GM23338 (cell line): ENCODE measurements around the gene THSD4. TPM values are rescaled to one million over a fixed set of nuclear protein-coding genes. Genes with fewer than 3 reads are reported as not detected.

Source experiments
- ATAC-seq: fragments of 200-7000 bp; cut with Tn5 transposase; 3 replicates; pipeline ENCODE4 v1.9.1; 2020
- DNase-seq: peaks from one replicate; pipeline ENCODE4 v3.0.0-alpha.2; 2015; ENCODE audit warnings: low spot score
- H2AFZ ChIP-seq: fragments of 200-600 bp; sonication (generic); 2 replicates; pipeline ENCODE4 v1.8.0; 2016; ENCODE audit warnings: antibody characterized with exemption, mild to moderate bottlenecking, moderate library complexity
- H3F3A ChIP-seq: fragments of 200-600 bp; sonication (generic); replicated peaks from 2 replicates; pipeline ENCODE4 v1.8.0; 2017; ENCODE audit warnings: antibody characterized with exemption, mixed run types, low read depth
- H3K27ac ChIP-seq: fragments of 200-600 bp; sonication (generic); 2 replicates; pipeline ENCODE4 v1.6.1; 2016; ENCODE audit warnings: low read depth
- H3K27me3 ChIP-seq: fragments of 200-600 bp; sonication (generic); 2 replicates; pipeline ENCODE4 v1.8.0; 2016; ENCODE audit warnings: mild to moderate bottlenecking, mixed run types, moderate library complexity; ENCODE audit not compliant: insufficient read depth
- H3K36me3 ChIP-seq: fragments of 200-600 bp; sonication (generic); 2 replicates; pipeline ENCODE4 v1.8.0; 2016; ENCODE audit warnings: mild to moderate bottlenecking; ENCODE audit not compliant: insufficient read depth
- H3K4me1 ChIP-seq: fragments of 200-600 bp; sonication (generic); 2 replicates; pipeline ENCODE4 v1.8.0; 2016; ENCODE audit warnings: mild to moderate bottlenecking, moderate library complexity; ENCODE audit not compliant: insufficient read depth
- H3K4me2 ChIP-seq: fragments of 200-600 bp; sonication (generic); 2 replicates; pipeline ENCODE4 v1.7.1; 2017; ENCODE audit warnings: mixed run types
- H3K4me3 ChIP-seq: fragments of 200-600 bp; sonication (generic); 2 replicates; pipeline ENCODE4 v1.6.1; 2016; ENCODE audit warnings: mixed run types
- H3K79me2 ChIP-seq: fragments of 200-600 bp; sonication (generic); replicated peaks from 2 replicates; pipeline ENCODE4 v1.8.0; 2017; ENCODE audit warnings: mild to moderate bottlenecking; ENCODE audit not compliant: insufficient read depth
- H3K9me2 ChIP-seq: fragments of 200-600 bp; sonication (generic); 2 replicates; pipeline ENCODE4 v1.8.0; 2017; ENCODE audit not compliant: insufficient read depth
- H4K20me1 ChIP-seq: fragments of 200-600 bp; sonication (generic); replicated peaks from 2 replicates; pipeline ENCODE4 v1.8.0; 2017; ENCODE audit warnings: mild to moderate bottlenecking; ENCODE audit not compliant: insufficient read depth
- H3K27ac Mint-ChIP-seq: 2 replicates; pipeline ENCODE4 v1.8.0; 2020; ENCODE audit warnings: inconsistent platforms, mild to moderate bottlenecking, moderate library complexity, mixed read lengths
- H3K27me3 Mint-ChIP-seq: 3 replicates; pipeline ENCODE4 v1.8.0; 2022; ENCODE audit warnings: low read depth, mild to moderate bottlenecking, moderate library complexity, mixed read lengths, inconsistent platforms; ENCODE audit not compliant: insufficient read depth, poor library complexity
- H3K36me3 Mint-ChIP-seq: 3 replicates; pipeline ENCODE4 v1.8.0; 2021; ENCODE audit warnings: low read depth, mild to moderate bottlenecking, inconsistent platforms, moderate library complexity, mixed read lengths
- H3K4me1 Mint-ChIP-seq: 3 replicates; pipeline ENCODE4 v1.8.0; 2020; ENCODE audit warnings: mild to moderate bottlenecking, inconsistent platforms, mixed read lengths
- H3K4me3 Mint-ChIP-seq: 3 replicates; pipeline ENCODE4 v1.8.0; 2021; ENCODE audit warnings: moderate library complexity, mild to moderate bottlenecking, inconsistent platforms, mixed read lengths
- H3K9me3 Mint-ChIP-seq: 3 replicates; pipeline ENCODE4 v1.8.0; 2020; ENCODE audit warnings: moderate library complexity, mild to moderate bottlenecking, inconsistent platforms, mixed read lengths
- CREB1 ChIP-seq: fragments of 250-450 bp; sonication (Bioruptor Pico); IDR thresholded peaks from 2 replicates; pipeline ENCODE4 v1.5.0; 2020; ENCODE audit warnings: low read depth, mild to moderate bottlenecking, moderate library complexity
- CTCF ChIP-seq, 2 experiments: fragments of 200-600 bp in 1 of 2; sonication (generic) in 1 of 2; conservative IDR thresholded peaks; 2 replicates each; pipeline versions ENCODE4 v1.5.1 to v1.6.1; 2016 to 2017; ENCODE audit warnings: antibody characterized with exemption in 2 of 2, low read depth in 2 of 2, mild to moderate bottlenecking in 2 of 2, moderate library complexity in 1 of 2
- ETS1 ChIP-seq: IDR thresholded peaks from 2 replicates; pipeline ENCODE4 v1.6.1; 2016; ENCODE audit warnings: antibody characterized with exemption
- JUNB ChIP-seq: IDR thresholded peaks from one replicate; pipeline ENCODE4 v1.6.1; 2016; ENCODE audit warnings: antibody characterized with exemption; ENCODE audit not compliant: unreplicated experiment
- NANOG ChIP-seq: IDR thresholded peaks from 2 replicates; pipeline ENCODE4 v1.6.1; 2016; ENCODE audit warnings: antibody characterized with exemption, borderline replicate concordance
- POLR2AphosphoS5 ChIP-seq: IDR thresholded peaks from 2 replicates; pipeline ENCODE4 v1.6.1; 2016; ENCODE audit warnings: antibody characterized with exemption, low read depth
- ZNF114 ChIP-seq: fragments of 250-450 bp; sonication (Bioruptor Pico); IDR thresholded peaks from 2 replicates; pipeline ENCODE4 v1.5.0; 2020; ENCODE audit warnings: mild to moderate bottlenecking, moderate library complexity
- ZNF331 ChIP-seq: fragments of 250-450 bp; sonication (Bioruptor Pico); IDR thresholded peaks from 2 replicates; pipeline ENCODE4 v1.5.0; 2020; ENCODE audit warnings: low read depth, mild to moderate bottlenecking, moderate library complexity
- polyA plus RNA-seq: library from polyadenylated mRNA; unstranded; fragments of >200 nt; fragmentation: Nextera tagmentation; extraction: Ambion mirVana; gene quantifications from 2 replicates; pipeline ENCODE4 v1.2.1, GENCODE V29; 2016
- total RNA-seq: library from RNA; depleted of rRNA; stranded (reverse); fragments of >200 nt; shearing (Covaris generic); gene quantifications from 2 replicates; pipeline ENCODE4 v1.2.3, GENCODE V29; 2014
- TF ChIP-seq, protein P1 (sequence below): fragments of 250-450 bp; sonication (Bioruptor Pico); IDR thresholded peaks from 2 replicates; pipeline ENCODE4 v1.5.0; 2020; ENCODE audit warnings: mild to moderate bottlenecking, moderate library complexity

Gene THSD4
- total and polyA plus RNA-seq, 2 experiments from 2014 or later, result 2.0 to 7.4 TPM

DNA sequence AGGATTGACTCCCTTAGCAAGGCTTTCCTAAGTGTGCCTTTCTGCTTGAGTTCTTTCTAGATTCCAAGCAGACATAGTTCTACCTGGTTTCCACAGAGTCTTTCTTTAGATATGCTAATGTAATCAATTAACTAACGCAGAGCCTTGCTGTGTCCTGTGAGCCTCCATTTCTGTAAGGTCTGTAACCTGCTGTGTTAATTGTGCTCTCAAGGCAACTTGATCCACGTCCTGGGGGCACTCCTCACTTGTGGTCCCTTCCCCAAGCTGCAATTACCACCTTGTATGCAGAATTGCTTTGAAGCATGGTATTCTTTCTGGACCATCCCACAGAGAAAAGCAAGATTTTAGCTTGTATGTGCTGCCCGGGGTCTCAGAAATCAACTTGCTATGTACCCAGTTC, 29.5 kb upstream of the THSD4 start (continued):
- TF ChIP-seq CTCF (conservative IDR thresholded peaks at IDR 0.05; ENCODE audit: low read depth in 2 of 2), result no peak

DNA sequence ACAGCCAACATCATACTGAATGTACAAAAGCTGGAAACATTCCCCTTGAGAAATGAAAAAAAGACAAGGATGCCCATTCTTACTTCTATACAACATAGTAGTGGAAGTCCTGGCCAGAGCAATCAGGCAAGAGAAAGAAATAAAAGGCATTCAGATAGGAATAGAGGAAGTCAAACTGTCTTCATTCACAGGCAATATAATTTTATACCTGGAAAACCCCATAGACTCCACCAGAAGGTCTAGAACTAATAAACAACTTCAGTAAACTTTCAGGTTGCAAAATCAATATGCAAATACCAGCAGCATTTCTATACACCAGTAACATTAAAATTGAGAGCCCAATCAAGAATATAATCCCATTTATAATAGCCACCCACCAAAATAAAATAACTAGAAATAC, 27.1 kb upstream of the THSD4 start:
- no peak for TF ChIP-seq ETS1
- no peaks in the 10 kb centered on the region for H3K79me2 ChIP-seq
- DNase-seq (no peak), ATAC-seq (no peak)
- Mint-ChIP-seq H3K4me3 (no peak overlapping the region), H3K4me1 (peaks cover 23% of the 10 kb centered on the region), H3K27ac (no peak overlapping the region), H3K36me3 (peaks cover 19% of the 10 kb centered on the region; the same call in 2 of the 3 replicates), H3K27me3 (peaks cover 38% of the 10 kb centered on the region), H3K9me3 (peaks cover 32% of the 10 kb centered on the region)
- H3K36me3 ChIP-seq, result no peaks in the 10 kb centered on the region; the same call in 1 of the 2 replicates
- no peaks in the 10 kb centered on the region for H3K9me2 ChIP-seq
- no peak overlapping the region for H3K27ac ChIP-seq
- H3K4me1 ChIP-seq, result peaks cover 16% of the 10 kb centered on the region
- H2AFZ ChIP-seq, result no peak overlapping the region
- no peak overlapping the region for H3K4me2 ChIP-seq
- no peaks in the 10 kb centered on the region for H3F3A ChIP-seq
- no peaks in the 10 kb centered on the region for H4K20me1 ChIP-seq
- no peak overlapping the region for H3K4me3 ChIP-seq
- H3K27me3 ChIP-seq, result peaks cover 48% of the 10 kb centered on the region

GRCh38 chr15:71088683-71089082, 26.6 kb upstream of the THSD4 start:
- H3K36me3 ChIP-seq, result no peaks in the 10 kb centered on the region; the same call in 1 of the 2 replicates
- no peak overlapping the region for H3K4me2 ChIP-seq
- DNase-seq (no peak), ATAC-seq (no peak)
- Mint-ChIP-seq H3K9me3 (peaks cover 32% of the 10 kb centered on the region), H3K4me1 (peaks cover 23% of the 10 kb centered on the region), H3K4me3 (no peak overlapping the region), H3K27me3 (peaks cover 39% of the 10 kb centered on the region), H3K27ac (no peak overlapping the region), H3K36me3 (peaks cover 19% of the 10 kb centered on the region; the same call in 2 of the 3 replicates)
- H3F3A ChIP-seq, result no peaks in the 10 kb centered on the region
- no peak overlapping the region for H3K4me3 ChIP-seq
- H3K79me2 ChIP-seq, result no peaks in the 10 kb centered on the region
- H2AFZ ChIP-seq, result no peak overlapping the region
- no peaks in the 10 kb centered on the region for H3K9me2 ChIP-seq
- H4K20me1 ChIP-seq, result no peaks in the 10 kb centered on the region
- peaks cover 44% of the 10 kb centered on the region for H3K27me3 ChIP-seq
- H3K27ac ChIP-seq, result no peak overlapping the region
- peaks cover 16% of the 10 kb centered on the region for H3K4me1 ChIP-seq
- TF ChIP-seq NANOG (no peak), ZNF114 (CRISPR knock-in tag) (no peak), ZNF331 (CRISPR knock-in tag) (no peak), POLR2AphosphoS5 (no peak), CREB1 (no peak), ETS1 (no peak), JUNB (no peak)
- TF ChIP-seq, protein P1, sequence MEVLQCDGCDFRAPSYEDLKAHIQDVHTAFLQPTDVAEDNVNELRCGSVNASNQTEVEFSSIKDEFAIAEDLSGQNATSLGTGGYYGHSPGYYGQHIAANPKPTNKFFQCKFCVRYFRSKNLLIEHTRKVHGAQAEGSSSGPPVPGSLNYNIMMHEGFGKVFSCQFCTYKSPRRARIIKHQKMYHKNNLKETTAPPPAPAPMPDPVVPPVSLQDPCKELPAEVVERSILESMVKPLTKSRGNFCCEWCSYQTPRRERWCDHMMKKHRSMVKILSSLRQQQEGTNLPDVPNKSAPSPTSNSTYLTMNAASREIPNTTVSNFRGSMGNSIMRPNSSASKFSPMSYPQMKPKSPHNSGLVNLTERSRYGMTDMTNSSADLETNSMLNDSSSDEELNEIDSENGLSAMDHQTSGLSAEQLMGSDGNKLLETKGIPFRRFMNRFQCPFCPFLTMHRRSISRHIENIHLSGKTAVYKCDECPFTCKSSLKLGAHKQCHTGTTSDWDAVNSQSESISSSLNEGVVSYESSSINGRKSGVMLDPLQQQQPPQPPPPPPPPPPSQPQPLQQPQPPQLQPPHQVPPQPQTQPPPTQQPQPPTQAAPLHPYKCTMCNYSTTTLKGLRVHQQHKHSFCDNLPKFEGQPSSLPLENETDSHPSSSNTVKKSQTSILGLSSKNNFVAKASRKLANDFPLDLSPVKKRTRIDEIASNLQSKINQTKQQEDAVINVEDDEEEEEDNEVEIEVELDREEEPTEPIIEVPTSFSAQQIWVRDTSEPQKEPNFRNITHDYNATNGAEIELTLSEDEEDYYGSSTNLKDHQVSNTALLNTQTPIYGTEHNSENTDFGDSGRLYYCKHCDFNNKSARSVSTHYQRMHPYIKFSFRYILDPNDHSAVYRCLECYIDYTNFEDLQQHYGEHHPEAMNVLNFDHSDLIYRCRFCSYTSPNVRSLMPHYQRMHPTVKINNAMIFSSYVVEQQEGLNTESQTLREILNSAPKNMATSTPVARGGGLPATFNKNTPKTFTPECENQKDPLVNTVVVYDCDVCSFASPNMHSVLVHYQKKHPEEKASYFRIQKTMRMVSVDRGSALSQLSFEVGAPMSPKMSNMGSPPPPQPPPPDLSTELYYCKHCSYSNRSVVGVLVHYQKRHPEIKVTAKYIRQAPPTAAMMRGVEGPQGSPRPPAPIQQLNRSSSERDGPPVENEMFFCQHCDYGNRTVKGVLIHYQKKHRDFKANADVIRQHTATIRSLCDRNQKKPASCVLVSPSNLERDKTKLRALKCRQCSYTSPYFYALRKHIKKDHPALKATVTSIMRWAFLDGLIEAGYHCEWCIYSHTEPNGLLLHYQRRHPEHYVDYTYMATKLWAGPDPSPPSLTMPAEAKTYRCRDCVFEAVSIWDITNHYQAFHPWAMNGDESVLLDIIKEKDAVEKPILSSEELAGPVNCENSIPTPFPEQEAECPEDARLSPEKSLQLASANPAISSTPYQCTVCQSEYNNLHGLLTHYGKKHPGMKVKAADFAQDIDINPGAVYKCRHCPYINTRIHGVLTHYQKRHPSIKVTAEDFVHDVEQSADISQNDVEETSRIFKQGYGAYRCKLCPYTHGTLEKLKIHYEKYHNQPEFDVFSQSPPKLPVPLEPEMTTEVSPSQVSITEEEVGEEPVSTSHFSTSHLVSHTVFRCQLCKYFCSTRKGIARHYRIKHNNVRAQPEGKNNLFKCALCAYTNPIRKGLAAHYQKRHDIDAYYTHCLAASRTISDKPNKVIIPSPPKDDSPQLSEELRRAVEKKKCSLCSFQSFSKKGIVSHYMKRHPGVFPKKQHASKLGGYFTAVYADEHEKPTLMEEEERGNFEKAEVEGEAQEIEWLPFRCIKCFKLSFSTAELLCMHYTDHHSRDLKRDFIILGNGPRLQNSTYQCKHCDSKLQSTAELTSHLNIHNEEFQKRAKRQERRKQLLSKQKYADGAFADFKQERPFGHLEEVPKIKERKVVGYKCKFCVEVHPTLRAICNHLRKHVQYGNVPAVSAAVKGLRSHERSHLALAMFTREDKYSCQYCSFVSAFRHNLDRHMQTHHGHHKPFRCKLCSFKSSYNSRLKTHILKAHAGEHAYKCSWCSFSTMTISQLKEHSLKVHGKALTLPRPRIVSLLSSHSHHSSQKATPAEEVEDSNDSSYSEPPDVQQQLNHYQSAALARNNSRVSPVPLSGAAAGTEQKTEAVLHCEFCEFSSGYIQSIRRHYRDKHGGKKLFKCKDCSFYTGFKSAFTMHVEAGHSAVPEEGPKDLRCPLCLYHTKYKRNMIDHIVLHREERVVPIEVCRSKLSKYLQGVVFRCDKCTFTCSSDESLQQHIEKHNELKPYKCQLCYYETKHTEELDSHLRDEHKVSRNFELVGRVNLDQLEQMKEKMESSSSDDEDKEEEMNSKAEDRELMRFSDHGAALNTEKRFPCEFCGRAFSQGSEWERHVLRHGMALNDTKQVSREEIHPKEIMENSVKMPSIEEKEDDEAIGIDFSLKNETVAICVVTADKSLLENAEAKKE (CRISPR knock-in tag), result no peak
